IMR-90 (cell line): Measurements from ENCODE around the gene HSPB9. TPM values are rescaled to one million over a fixed set of nuclear protein-coding genes. Genes with fewer than 3 reads are reported as not detected.

Experiments
- ATAC-seq: fragments of 200-7000 bp; cut with Tn5 transposase; 2 replicates; pipeline ENCODE4 v1.9.1; 2020; ENCODE audit warnings: low read depth, mild to moderate bottlenecking, moderate library complexity
- BruUV-seq: library from RNA; stranded (reverse); fragments of 400-500 nt; replicated peaks from 2 replicates; lab custom pipeline; 2021; lab: Mats Ljungman, UMichigan
- CTCF ChIA-PET: fragments of 300-600 bp; formaldehyde crosslinking; extraction: SDS; loops from one replicate; lab custom pipeline; 2021; ENCODE audit warnings: antibody characterized with exemption; lab: Yijun Ruan, JAX
- POLR2A ChIA-PET: fragments of 300-600 bp; sonication (Branson Sonifier 250); formaldehyde crosslinking; loops from one replicate; lab custom pipeline; 2022; ENCODE audit warnings: antibody characterized with exemption; ENCODE audit not compliant: unreplicated experiment; lab: Charles Lee
- DNase-seq: peaks from one replicate; pipeline ENCODE4 v3.0.0; 2013
- H2AFZ ChIP-seq: replicated peaks from 2 replicates; pipeline ENCODE3; 2013; ENCODE audit warnings: low read length, mild to moderate bottlenecking; ENCODE audit not compliant: poor library complexity
- H2AK5ac ChIP-seq: 2 replicates; pipeline ENCODE4 v1.6.1; 2013; ENCODE audit warnings: low read depth, low read length, inconsistent platforms
- H2AK9ac ChIP-seq: replicated peaks from 2 replicates; pipeline ENCODE3; 2013; ENCODE audit warnings: mild to moderate bottlenecking, low read depth, low read length, moderate library complexity; ENCODE audit not compliant: poor library complexity
- H2BK120ac ChIP-seq: 2 replicates; pipeline ENCODE4 v1.6.1; 2013; ENCODE audit warnings: low read depth, low read length, inconsistent platforms
- H2BK15ac ChIP-seq: 3 replicates; pipeline ENCODE4 v1.6.1; 2013; ENCODE audit warnings: low read depth, low read length, inconsistent platforms
- H2BK20ac ChIP-seq: 2 replicates; pipeline ENCODE4 v1.6.1; 2013; ENCODE audit warnings: low read depth, mild to moderate bottlenecking, inconsistent platforms, low read length, moderate library complexity
- H2BK5ac ChIP-seq: 2 replicates; pipeline ENCODE4 v1.6.1; 2013; ENCODE audit warnings: mild to moderate bottlenecking, low read depth, low read length, inconsistent platforms; ENCODE audit not compliant: poor library complexity, severe bottlenecking
- H3K14ac ChIP-seq: replicated peaks from 2 replicates; pipeline ENCODE4 v1.6.1; 2013; ENCODE audit warnings: low read depth, low read length, inconsistent platforms
- H3K18ac ChIP-seq: 2 replicates; pipeline ENCODE4 v1.6.1; 2013; ENCODE audit warnings: low read depth, low read length, control low read depth
- H3K23ac ChIP-seq: 2 replicates; pipeline ENCODE4 v1.6.1; 2013; ENCODE audit warnings: low read depth, low read length, inconsistent platforms
- H3K27ac ChIP-seq: 2 replicates; pipeline ENCODE4 v1.5.1; 2013; ENCODE audit warnings: mild to moderate bottlenecking, control low read depth, low read length; ENCODE audit not compliant: insufficient read depth
- H3K27me3 ChIP-seq: 2 replicates; pipeline ENCODE4 v1.6.1; 2013; ENCODE audit warnings: low read length; ENCODE audit not compliant: control insufficient read depth, insufficient read depth
- H3K36me3 ChIP-seq: 2 replicates; pipeline ENCODE4 v1.6.1; 2013; ENCODE audit warnings: low read length, mixed read lengths; ENCODE audit not compliant: control insufficient read depth, insufficient read depth
- H3K4ac ChIP-seq: 2 replicates; pipeline ENCODE4 v1.6.1; 2013; ENCODE audit warnings: low read depth, low read length, inconsistent platforms
- H3K4me1 ChIP-seq: 2 replicates; pipeline ENCODE4 v1.6.1; 2013; ENCODE audit warnings: low read length, mixed read lengths; ENCODE audit not compliant: control insufficient read depth, insufficient read depth
- H3K4me2 ChIP-seq: 2 replicates; pipeline ENCODE4 v1.6.1; 2013; ENCODE audit warnings: low read depth, mild to moderate bottlenecking, control low read depth, low read length, moderate library complexity
- H3K4me3 ChIP-seq: 2 replicates; pipeline ENCODE4 v1.5.1; 2013; ENCODE audit warnings: low read depth, mild to moderate bottlenecking, control low read depth, low read length, moderate library complexity; ENCODE audit not compliant: insufficient read depth
- H3K56ac ChIP-seq: 2 replicates; pipeline ENCODE4 v1.6.1; 2013; ENCODE audit warnings: low read length, inconsistent platforms; ENCODE audit not compliant: insufficient read depth; ENCODE audit errors: extremely low read depth
- H3K79me1 ChIP-seq, 2 experiments: 2 replicates each; pipeline ENCODE4 v1.6.1; 2013; ENCODE audit warnings: low read length in 2 of 2, inconsistent platforms in 1 of 2, low read depth in 1 of 2
- H3K9ac ChIP-seq: 2 replicates; pipeline ENCODE4 v1.6.1; 2013; ENCODE audit warnings: low read depth, low read length, control low read depth
- H3K9me1 ChIP-seq: 2 replicates; pipeline ENCODE4 v1.6.1; 2013; ENCODE audit warnings: low read length, inconsistent platforms; ENCODE audit not compliant: insufficient read depth
- H3K9me3 ChIP-seq: 2 replicates; pipeline ENCODE4 v1.6.1; 2013; ENCODE audit warnings: low read length; ENCODE audit not compliant: control insufficient read depth, insufficient read depth
- H4K20me1 ChIP-seq: 2 replicates; pipeline ENCODE4 v1.6.1; 2013; ENCODE audit warnings: low read length, inconsistent platforms; ENCODE audit not compliant: insufficient read depth
- H4K5ac ChIP-seq: 2 replicates; pipeline ENCODE4 v1.6.1; 2013; ENCODE audit warnings: mild to moderate bottlenecking, low read depth, low read length, control low read depth
- H4K8ac ChIP-seq, 2 experiments: 2 replicates each; pipeline ENCODE4 v1.6.1; 2013; ENCODE audit warnings: low read depth in 2 of 2, low read length in 2 of 2, control low read depth in 1 of 2, inconsistent platforms in 1 of 2
- H4K91ac ChIP-seq: 2 replicates; pipeline ENCODE4 v1.6.1; 2013; ENCODE audit warnings: low read depth, low read length, inconsistent platforms; ENCODE audit not compliant: insufficient read depth
- RCOR1 ChIP-seq: IDR thresholded peaks from 2 replicates; pipeline ENCODE4 v1.6.1; 2012; ENCODE audit warnings: mild to moderate bottlenecking, low read length, improper control_type of control experiment; ENCODE audit not compliant: insufficient replicate concordance
- SMC3 ChIP-seq: fragments of 150-350 bp; IDR thresholded peaks from 2 replicates; pipeline ENCODE4 v1.6.1; 2016; ENCODE audit warnings: low read depth, mild to moderate bottlenecking, antibody characterized with exemption, low read length, moderate library complexity
- WGBS, 2 experiments: methylation state at CpG; one replicate each; pipeline versions ENCODE4 v1.1.5 to v1.1.7; 2013; ENCODE audit warnings: missing lambda C conversion rate in 2 of 2; ENCODE audit not compliant: insufficient read length in 1 of 2; ENCODE audit errors: extremely low coverage in 2 of 2; 5-methylcytosine and 5-hydroxymethylcytosine counted together
- dilution Hi-C: fragments of 300-500 bp; cut with HindIII; formaldehyde crosslinking; loops from one replicate; pipeline ENCODE4 v1.14.3; 2018; ENCODE audit warnings: low sequenced_read_pairs; ENCODE audit not compliant: unreplicated experiment
- in situ Hi-C: fragments of 300-500 bp; cut with MboI; formaldehyde crosslinking; loops from 3 replicates; pipeline ENCODE4 v1.14.3; 2019; ENCODE audit warnings: low sequenced_read_pairs, inconsistent platforms, mixed read lengths
- intact Hi-C: fragments of 100-400 bp; cut with micrococcal nuclease; formaldehyde crosslinking; loops from 2 replicates; pipeline ENCODE4 v1.10.0; 2022
- polyA plus RNA-seq, 3 experiments: library from polyadenylated mRNA; depleted of rRNA; stranded (reverse); fragments of >200 nt; gene quantifications; 2 replicates each; pipeline ENCODE4 v1.2.3, GENCODE V29; 2012; ENCODE audit warnings: low replicate concordance in 1 of 3
- total RNA-seq: library from RNA; depleted of rRNA; stranded (reverse); fragments of >200 nt; gene quantifications from 2 replicates; pipeline ENCODE4 v1.2.3, GENCODE V29; 2012
- TF ChIP-seq, protein P1 (sequence below): fragments of 150-350 bp; IDR thresholded peaks from 2 replicates; pipeline ENCODE4 v1.6.1; 2017; ENCODE audit warnings: mild to moderate bottlenecking, antibody characterized with exemption, low read length, low read depth

The HSPB9 gene
- total and polyA plus RNA-seq, 2 of the 4 experiments (the other 2 are of a cell fraction) = not detected

DNA sequence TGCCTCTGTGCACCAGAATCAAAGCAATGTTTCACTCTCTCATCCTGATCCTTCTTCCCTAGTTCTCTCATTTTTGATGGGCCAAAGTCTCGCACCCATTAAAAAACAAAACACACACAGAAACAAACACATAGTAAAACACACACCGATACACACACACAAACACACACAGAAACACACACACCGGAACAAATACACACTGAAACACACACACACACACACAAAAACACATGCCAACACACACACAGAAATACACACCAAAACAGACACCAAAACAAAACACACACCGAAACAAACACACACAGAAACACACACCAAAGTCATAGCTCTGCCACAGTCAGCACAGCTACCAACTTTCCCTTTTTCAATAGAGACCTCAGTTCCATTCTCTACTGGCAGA lies 8.6 kb downstream of the HSPB9 start:
- Histone ChIP-seq H3K27me3 (no peaks in the 10 kb centered on the region), H2AK5ac (peak overlapping the region; percentile 10; the same call in 1 of the 2 replicates), H4K8ac (no peak overlapping the region), H3K27ac (no peak overlapping the region), H3K36me3 (peaks cover 39% of the 10 kb centered on the region), H3K9ac (no peak overlapping the region), H3K4me2 (peak overlapping the region; percentile 7; the same call in 1 of the 2 replicates), H3K9me3 (no peaks in the 10 kb centered on the region), H2BK20ac (no peak overlapping the region), H3K9me1 (peaks cover 49% of the 10 kb centered on the region), H2AFZ (no peak overlapping the region), H3K56ac (no peak overlapping the region), H3K4me1 (peaks cover 26% of the 10 kb centered on the region), H2AK9ac (no peak overlapping the region), H4K20me1 (peaks cover 61% of the 10 kb centered on the region), H2BK15ac (no peak overlapping the region), H3K4me3 (no peak overlapping the region), H3K14ac (peak overlapping the region; percentile 84), H2BK120ac (no peak overlapping the region), H3K18ac (no peak overlapping the region), H3K79me1 (peaks cover 46 to 82% of the 10 kb centered on the region in 2 experiments), H4K91ac (no peak overlapping the region), H4K5ac (no peak overlapping the region), H3K4ac (peak overlapping the region; percentile 3; the same call in 1 of the 2 replicates), H2BK5ac (peak overlapping the region; percentile 71), H3K23ac (peak overlapping the region; percentile 83)
- intact Hi-C loops (loop anchor here (10.0 kb wide), 1 partner anchor 394 kb away; no protein-coding TSS in a partner anchor), dilution Hi-C loops (no loop called here), in situ Hi-C loops (no loop called here)
- POLR2A ChIA-PET = no interaction called here
- WGBS, 2 experiments = 98% methylated on average over 4 of the region's 4 CpGs; no CpG with 5 or more reads in 1 of the 2 experiments
- CTCF ChIA-PET = interaction anchor here (0.9 kb wide), 1 partner anchor 50 kb away, joined by 4 read pairs; the partner anchor contains the start of gene KCNH4
- no peak for DNase-seq
- no peak for TF ChIP-seq SMC3
- TF ChIP-seq, protein P1, sequence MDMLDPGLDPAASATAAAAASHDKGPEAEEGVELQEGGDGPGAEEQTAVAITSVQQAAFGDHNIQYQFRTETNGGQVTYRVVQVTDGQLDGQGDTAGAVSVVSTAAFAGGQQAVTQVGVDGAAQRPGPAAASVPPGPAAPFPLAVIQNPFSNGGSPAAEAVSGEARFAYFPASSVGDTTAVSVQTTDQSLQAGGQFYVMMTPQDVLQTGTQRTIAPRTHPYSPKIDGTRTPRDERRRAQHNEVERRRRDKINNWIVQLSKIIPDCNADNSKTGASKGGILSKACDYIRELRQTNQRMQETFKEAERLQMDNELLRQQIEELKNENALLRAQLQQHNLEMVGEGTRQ = no peak
- no peak for TF ChIP-seq RCOR1
- no TSS peak for BruUV-seq
- no peak for ATAC-seq
